GM18502 (cell line): ENCODE data around the gene GALNS.

Experiments
- ATAC-seq: cut with Tn5 transposase; IDR thresholded peaks from one replicate; pipeline ENCODE4 v1.9.1; 2021; ENCODE audit warnings: mild to moderate bottlenecking; ENCODE audit not compliant: unreplicated experiment, poor library complexity

The GALNS gene

GRCh38 chr16:88877564-88878289 is 21.0 kb upstream of the GALNS start:
- ATAC-seq: no peak

DNA sequence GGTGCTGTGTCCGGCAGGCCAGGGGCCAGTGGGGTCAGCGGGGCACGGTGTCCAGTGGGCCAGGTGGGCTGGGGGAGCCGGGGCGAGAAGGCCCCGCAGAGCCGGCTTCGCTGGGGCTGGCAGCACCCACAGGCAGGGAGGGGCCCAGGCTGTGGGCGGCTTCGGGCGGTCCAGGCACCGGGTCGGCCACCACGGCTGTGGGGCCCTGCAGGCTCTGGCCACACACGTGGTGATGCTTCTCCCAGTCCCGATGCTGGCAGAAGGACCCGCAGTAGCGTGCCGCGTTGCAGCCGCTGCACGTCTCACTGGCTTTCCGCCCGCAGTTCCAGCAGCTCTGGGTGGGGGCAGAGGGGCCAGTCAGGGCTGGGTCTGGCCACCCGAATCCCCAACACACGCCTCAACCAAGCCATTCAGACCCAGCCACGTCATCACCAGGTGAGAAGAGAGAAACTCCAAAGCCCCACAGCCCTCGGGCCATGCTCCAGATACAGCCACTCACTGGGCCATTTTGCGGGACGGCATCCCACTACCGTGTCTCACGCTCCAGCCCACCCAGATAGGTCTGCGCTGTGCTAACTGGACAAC is 20.3 kb upstream of the GALNS start:
- no peak for ATAC-seq

GRCh38 chr16:88875703-88876234 is 19.0 kb upstream of the GALNS start:
- ATAC-seq: no peak

GRCh38 chr16:88874938-88875599 is 18.3 kb upstream of the GALNS start:
- no peak for ATAC-seq

DNA sequence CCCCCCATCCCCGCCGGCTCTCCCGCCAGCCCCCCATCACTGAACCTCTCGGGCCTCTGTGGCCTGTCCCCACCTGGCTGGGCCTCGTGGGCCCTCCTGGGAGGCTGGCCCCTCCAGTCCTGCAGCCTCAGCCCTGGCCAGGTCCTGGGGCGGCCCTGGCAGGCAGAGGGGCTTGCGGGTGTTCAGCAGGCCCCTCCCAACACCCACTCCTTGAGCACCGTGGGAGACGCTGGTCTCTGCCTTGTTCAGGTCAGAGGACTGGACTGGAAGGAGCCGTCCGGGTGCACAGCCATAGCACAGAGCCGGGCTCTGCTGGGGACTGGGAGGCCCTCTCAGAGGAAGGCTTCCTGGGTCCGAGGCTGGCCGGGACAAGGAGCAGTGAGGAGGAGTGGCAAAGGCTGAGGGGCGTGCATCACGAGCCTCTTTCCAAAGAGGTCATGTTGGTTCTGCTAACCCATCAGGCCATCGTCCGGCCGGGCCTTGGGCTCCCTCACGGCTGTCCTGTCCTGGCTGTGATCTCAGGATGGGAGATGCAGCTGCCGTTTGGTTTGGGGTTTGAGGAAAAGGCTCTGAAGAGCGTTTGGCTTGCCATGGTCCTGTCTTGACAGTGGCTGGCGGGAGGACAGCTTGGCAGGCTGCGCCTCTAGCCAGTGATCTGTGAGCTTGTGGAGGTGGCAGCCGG is 16.0 kb upstream of the GALNS start:
- no peak for ATAC-seq

GRCh38 chr16:88871730-88872416 is 15.1 kb upstream of the GALNS start:
- no peak for ATAC-seq

DNA sequence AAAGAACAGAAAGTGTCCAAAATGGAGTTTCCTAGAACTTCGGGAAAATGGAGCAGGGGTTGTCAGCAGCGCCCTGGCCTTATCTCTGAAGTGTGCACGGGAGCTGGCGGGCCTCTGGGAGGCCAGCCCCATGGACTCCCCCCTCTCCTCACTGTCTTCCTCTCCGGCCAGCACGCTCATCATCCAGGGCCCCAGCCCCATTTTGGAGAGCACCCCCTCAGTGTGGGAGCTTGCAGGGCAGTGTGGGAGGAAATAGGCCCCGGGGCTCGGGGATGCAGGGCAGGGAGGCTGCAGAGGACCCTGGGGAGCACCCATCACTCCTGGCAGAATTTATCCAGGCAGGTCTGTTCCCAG is 14.6 kb upstream of the GALNS start:
- ATAC-seq: no peak

GRCh38 chr16:88870608-88871348 is 14.0 kb upstream of the GALNS start:
- no peak for ATAC-seq

- ATAC-seq: no peak
Observed at GRCh38 chr16:88869673-88869980, 12.9 kb upstream of the GALNS start.

DNA sequence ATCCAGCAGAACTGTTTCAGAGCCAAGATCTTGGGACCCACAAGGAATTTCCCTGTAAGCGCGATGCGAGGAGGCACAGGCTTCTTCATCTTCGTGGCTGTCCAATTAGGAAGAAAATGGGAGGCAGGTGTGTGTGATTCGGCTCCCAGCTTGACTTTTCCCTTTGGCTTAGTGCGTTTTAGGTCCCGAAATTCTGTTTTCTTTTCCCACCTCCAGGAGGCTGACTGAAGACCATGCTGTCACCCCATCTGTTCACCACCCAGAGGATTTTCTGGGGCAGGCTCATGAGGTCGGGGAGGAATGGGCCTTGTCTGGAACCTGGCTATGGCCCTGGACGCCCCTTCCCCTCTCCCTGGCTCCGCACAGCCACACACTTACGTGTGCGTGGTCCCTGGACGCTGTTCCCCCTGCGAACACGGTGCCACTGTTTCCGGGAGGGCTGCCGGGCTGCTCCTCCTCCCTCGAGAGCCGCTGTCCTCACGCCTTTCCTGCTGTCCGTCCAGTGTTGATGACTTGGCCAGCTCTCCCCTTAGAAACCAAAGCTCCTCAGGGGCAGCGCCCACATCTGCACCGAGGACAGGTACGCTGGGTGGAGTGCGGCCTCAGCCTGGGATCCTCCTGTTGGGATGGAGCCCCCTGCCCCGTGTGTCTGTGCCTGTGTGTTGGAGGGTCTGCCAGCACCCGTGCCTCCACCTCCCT is 12.4 kb upstream of the GALNS start:
- no peak for ATAC-seq

DNA sequence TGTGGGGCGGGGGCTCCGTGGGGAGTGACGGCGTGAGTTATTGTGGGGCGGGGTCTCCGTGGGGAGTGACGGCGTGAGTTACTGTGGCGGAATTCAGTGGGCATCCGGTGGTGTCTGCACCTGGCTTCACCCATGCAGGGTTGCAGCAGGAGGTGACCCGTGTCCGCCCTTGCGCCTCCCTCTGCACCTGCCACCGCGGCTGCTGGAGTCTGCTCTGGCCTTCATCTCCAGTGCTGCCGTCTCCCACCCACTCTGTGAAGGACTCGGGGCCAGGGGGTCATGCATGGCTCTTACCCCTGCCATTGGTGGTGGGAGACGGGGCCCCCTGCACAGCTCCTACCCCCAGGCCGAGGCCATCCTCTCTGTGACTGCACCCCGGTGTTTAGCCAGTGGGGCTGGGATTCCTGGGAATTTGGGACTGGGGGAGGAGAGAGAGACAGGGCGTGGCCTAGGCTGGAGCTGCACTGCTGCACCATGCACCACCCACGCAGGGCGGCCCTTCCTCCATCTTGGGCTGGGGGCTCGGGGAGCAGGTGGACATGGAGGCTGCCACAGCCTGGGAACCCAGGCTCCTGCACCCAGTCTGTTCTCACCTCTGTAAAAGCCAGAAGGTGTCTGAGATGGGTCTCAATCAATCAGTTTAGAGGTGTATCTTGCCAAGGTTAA is 11.0 kb upstream of the GALNS start:
- ATAC-seq: no peak

DNA sequence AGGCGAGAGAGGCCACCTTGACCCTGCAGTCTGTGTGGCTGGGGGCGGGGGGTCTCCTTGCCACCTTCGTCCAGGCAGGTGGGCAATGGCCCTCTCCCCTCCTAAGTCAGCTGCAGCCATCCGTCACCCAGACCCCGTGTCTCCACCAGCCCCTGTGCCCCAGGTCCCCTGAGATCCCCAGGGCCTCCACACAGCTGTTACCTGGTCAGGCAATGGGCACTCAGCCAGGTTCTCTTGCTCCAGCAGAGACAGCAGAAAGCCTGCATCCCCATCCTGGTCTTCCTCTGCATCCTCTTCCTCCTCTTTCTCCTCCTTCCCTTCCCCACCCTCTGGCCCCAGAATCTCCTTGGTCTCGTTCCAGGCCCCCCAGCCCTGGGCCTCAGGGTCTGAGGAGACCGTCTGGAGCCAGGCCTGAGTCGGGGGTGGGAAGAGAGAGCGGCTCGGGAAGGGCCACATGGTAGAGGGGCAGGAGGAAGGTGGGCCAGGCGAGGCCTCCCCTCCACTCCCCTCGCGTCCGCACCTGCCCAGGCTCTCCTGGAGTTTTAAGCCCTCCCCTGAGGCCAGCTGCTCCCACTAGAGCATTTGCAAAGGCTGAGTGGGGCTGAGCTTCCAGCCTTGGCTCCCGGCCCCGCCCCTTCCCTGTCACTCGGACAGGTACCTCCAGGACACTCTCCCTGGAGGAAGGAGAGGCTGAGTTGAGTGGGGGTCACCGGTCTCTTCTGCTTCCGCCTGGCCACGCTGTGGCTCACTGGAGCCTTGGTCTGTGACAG is 9.6 kb upstream of the GALNS start, which contains the start of gene PABPN1L:
PABPN1L (minus strand) TSS at position 510 of the 770 bp plus-strand sequence; CDS start at position 456, 54 bp downstream.
- no peak for ATAC-seq

GRCh38 chr16:88865742-88866141 is 9.0 kb upstream of the GALNS start:
- ATAC-seq: no peak

DNA sequence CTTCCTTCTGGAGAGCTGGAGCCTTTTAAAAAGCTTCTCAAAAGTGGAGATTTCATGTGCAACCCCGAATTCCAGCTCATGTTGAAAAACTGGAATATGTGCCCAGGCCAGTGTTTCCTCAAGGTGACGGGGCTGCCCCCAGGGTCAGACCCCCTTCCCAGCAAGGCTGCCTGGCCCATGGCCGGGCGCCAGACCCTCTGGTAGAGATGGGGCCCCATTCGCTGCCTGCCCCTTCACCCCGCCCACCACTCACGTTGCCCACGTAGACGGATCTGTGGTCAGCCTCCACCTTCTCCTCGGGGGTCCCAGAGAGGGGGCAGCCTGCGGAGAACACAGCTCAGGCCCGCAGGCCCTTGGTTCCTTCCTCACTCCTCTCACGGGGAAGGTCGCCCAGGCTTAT is 8.6 kb upstream of the GALNS start:
- no peak for ATAC-seq

DNA sequence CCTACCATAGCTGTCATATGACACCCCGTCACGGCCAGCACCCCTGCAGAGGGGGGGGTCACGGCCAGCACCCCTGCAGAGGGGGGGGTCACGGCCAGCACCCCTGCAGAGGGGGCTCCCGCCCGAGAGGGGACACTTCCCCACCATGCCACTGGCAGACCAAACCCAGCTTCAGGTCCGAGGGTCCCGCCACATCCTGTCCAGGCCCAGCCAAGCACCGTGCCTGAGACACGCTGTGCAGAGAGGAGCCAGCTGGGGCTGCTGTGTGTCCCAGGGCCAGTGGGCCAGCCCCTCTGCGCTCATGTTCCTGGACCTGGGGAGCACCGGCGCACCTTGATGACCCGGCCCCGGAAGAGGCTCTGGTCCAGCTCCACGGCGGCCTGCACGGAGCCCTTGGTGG is 7.8 kb upstream of the GALNS start:
- no peak for ATAC-seq

GRCh38 chr16:88864099-88864498 is 7.4 kb upstream of the GALNS start:
- no peak for ATAC-seq

- ATAC-seq: no peak
Observed at GRCh38 chr16:88863426-88863825, 6.7 kb upstream of the GALNS start.

DNA sequence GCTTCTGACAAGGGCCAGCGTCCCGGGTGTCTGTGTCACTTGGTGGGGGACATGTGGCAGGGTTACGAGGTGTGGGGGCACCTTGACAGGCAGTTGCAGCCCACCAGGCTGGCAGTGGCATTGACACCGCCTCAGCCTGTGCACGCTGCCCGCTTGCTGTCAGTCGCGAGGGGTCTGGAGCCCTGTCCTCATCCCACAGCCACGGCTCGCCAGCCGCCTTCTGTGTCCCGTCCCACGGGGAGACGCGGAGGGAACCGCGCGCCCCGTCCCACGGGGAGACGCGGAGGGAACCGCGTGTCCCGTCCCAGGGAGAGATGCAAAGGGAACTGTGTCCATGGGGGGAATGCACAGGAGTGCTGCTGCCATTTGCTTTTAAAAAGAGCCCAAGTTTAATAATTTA is 6.2 kb upstream of the GALNS start:
- no peak for ATAC-seq
